ENCODE results near the gene NKAPL. TPM values are rescaled to one million over a fixed set of nuclear protein-coding genes. Genes with fewer than 3 reads are reported as not detected.

Gene NKAPL
- total RNA-seq, 1 experiment from 2014 or later: not detected

- H3K36me3 Mint-ChIP-seq (ENCODE audit: insufficient read depth, unreplicated experiment): peaks cover 10% of the 10 kb centered on the region
- no peak overlapping the region for H3K27ac Mint-ChIP-seq (ENCODE audit: low read depth, unreplicated experiment)
- no peak for DNase-seq (ENCODE audit: unreplicated experiment)
- TF ChIP-seq, protein P1, sequence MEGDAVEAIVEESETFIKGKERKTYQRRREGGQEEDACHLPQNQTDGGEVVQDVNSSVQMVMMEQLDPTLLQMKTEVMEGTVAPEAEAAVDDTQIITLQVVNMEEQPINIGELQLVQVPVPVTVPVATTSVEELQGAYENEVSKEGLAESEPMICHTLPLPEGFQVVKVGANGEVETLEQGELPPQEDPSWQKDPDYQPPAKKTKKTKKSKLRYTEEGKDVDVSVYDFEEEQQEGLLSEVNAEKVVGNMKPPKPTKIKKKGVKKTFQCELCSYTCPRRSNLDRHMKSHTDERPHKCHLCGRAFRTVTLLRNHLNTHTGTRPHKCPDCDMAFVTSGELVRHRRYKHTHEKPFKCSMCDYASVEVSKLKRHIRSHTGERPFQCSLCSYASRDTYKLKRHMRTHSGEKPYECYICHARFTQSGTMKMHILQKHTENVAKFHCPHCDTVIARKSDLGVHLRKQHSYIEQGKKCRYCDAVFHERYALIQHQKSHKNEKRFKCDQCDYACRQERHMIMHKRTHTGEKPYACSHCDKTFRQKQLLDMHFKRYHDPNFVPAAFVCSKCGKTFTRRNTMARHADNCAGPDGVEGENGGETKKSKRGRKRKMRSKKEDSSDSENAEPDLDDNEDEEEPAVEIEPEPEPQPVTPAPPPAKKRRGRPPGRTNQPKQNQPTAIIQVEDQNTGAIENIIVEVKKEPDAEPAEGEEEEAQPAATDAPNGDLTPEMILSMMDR (IDR thresholded peaks at IDR 0.05; ENCODE audit: unreplicated experiment): no peak
- no peaks in the 10 kb centered on the region for H3K27me3 Mint-ChIP-seq (ENCODE audit: insufficient read depth, unreplicated experiment)
- CTCF ChIA-PET: interaction anchor here (1.0 kb wide), 1 partner anchor 10 kb away, joined by 3 read pairs; no protein-coding TSS in a partner anchor
- H3K4me3 Mint-ChIP-seq (ENCODE audit: unreplicated experiment): no peak overlapping the region
- H3K9me3 Mint-ChIP-seq (ENCODE audit: unreplicated experiment): no peaks in the 10 kb centered on the region
- BruUV-seq (replicated peaks): no TSS peak
- H3K4me1 Mint-ChIP-seq (ENCODE audit: insufficient read depth, unreplicated experiment): peaks cover 7% of the 10 kb centered on the region
- POLR2A ChIA-PET: interaction anchor here (5.1 to 5.3 kb wide), 2 partner anchors 13 to 112 kb away, joined by 48 to 99 read pairs; partner anchors contain the start of genes ZKSCAN8 and ZSCAN26
- intact Hi-C loops (cut with micrococcal nuclease): no loop called here
These were observed 5.0 kb upstream of the NKAPL start for GRCh38 chr6:28254121-28254519.

DNA sequence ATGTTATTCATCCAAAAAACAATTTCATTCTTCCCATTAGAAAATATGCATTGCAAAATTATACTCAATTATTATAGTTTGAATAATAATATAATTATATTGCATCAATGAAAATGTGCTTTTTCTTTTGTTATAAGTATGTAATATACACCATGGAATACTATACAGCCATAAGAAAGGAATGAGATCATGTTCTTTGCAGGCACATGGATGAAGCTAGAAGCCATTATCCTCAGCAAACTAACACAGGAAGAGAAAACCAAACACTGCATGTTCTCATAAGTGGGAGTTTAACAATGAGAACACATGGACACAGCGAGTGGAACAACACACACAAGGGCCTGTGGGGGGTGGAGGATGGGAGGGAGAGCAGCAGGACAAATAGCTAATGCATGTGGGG, 2.1 kb upstream of the NKAPL start:
- no peaks in the 10 kb centered on the region for H3K9me3 Mint-ChIP-seq (ENCODE audit: unreplicated experiment)
- ChIA-PET POLR2A (interaction anchor here (0.6 kb wide), 2 partner anchors 10 to 127 kb away, joined by 3 to 4 read pairs; partner anchors contain the start of gene ZSCAN26), CTCF (no interaction called here)
- no TSS peak for BruUV-seq (replicated peaks)
- H3K27me3 Mint-ChIP-seq (ENCODE audit: insufficient read depth, unreplicated experiment): no peaks in the 10 kb centered on the region
- H3K27ac Mint-ChIP-seq (ENCODE audit: low read depth, unreplicated experiment): no peak overlapping the region
- H3K4me3 Mint-ChIP-seq (ENCODE audit: unreplicated experiment): no peak overlapping the region
- H3K4me1 Mint-ChIP-seq (ENCODE audit: insufficient read depth, unreplicated experiment): peaks cover 7% of the 10 kb centered on the region
- TF ChIP-seq, protein P1 (IDR thresholded peaks at IDR 0.05; ENCODE audit: unreplicated experiment): no peak
- no peak for DNase-seq (ENCODE audit: unreplicated experiment)
- intact Hi-C loops (cut with micrococcal nuclease): no loop called here
- peaks cover 5% of the 10 kb centered on the region for H3K36me3 Mint-ChIP-seq (ENCODE audit: insufficient read depth, unreplicated experiment)

- no peak for DNase-seq (ENCODE audit: unreplicated experiment)
- Mint-ChIP-seq H3K27me3 (ENCODE audit: insufficient read depth, unreplicated experiment) (no peaks in the 10 kb centered on the region), H3K4me1 (ENCODE audit: insufficient read depth, unreplicated experiment) (no peaks in the 10 kb centered on the region), H3K4me3 (ENCODE audit: unreplicated experiment) (no peak overlapping the region), H3K36me3 (ENCODE audit: insufficient read depth, unreplicated experiment) (no peaks in the 10 kb centered on the region), H3K27ac (ENCODE audit: low read depth, unreplicated experiment) (no peak overlapping the region), H3K9me3 (ENCODE audit: unreplicated experiment) (no peaks in the 10 kb centered on the region)
- POLR2A ChIA-PET: interaction anchor here (6.8 to 8.2 kb wide), 2 partner anchors 12 to 89 kb away, joined by 99 to 110 read pairs; partner anchors contain the start of genes ZKSCAN3 and ZKSCAN4
- BruUV-seq (replicated peaks): no TSS peak
- TF ChIP-seq, protein P1 (IDR thresholded peaks at IDR 0.05; ENCODE audit: unreplicated experiment): no peak
- intact Hi-C loops (cut with micrococcal nuclease): no loop called here
- CTCF ChIA-PET: interaction anchor here (1.1 to 1.3 kb wide), 2 partner anchors 10 to 37 kb away, joined by 3 read pairs; no protein-coding TSS in a partner anchor
These were observed 4.8 kb downstream of the NKAPL start for GRCh38 chr6:28263922-28264321.

GRCh38 chr6:28264834-28265401, 5.8 kb downstream of the NKAPL start:
- ChIA-PET POLR2A (interaction anchor here (0.6 to 8.2 kb wide), 7 partner anchors 13 to 141 kb away, joined by 3 to 110 read pairs (median 41); partner anchors contain the start of genes ZKSCAN3, ZKSCAN4, ZKSCAN8 and ZSCAN31), CTCF (no interaction called here)
- no peak overlapping the region for H3K27ac Mint-ChIP-seq (ENCODE audit: low read depth, unreplicated experiment)
- H3K27me3 Mint-ChIP-seq (ENCODE audit: insufficient read depth, unreplicated experiment): no peaks in the 10 kb centered on the region
- H3K36me3 Mint-ChIP-seq (ENCODE audit: insufficient read depth, unreplicated experiment): no peaks in the 10 kb centered on the region
- no TSS peak for BruUV-seq (replicated peaks)
- no peaks in the 10 kb centered on the region for H3K9me3 Mint-ChIP-seq (ENCODE audit: unreplicated experiment)
- TF ChIP-seq, protein P1 (IDR thresholded peaks at IDR 0.05; ENCODE audit: unreplicated experiment): no peak
- H3K4me3 Mint-ChIP-seq (ENCODE audit: unreplicated experiment): no peak overlapping the region
- intact Hi-C loops (cut with micrococcal nuclease): loop anchor here (5.0 kb wide), 2 partner anchors 92 to 123 kb away; partner anchors contain the start of gene ZKSCAN8
- H3K4me1 Mint-ChIP-seq (ENCODE audit: insufficient read depth, unreplicated experiment): no peaks in the 10 kb centered on the region
- DNase-seq (ENCODE audit: unreplicated experiment): no peak
